ENCODE results near the gene TAX1BP1. TPM values are rescaled to one million over a fixed set of nuclear protein-coding genes. Genes with fewer than 3 reads are reported as not detected.

TAX1BP1 gene
- total and polyA plus RNA-seq, 2 donors (not counting 3 experiments of a cell fraction or from before 2014, with no cell fraction given): 77.7 to 93.2 TPM

DNA sequence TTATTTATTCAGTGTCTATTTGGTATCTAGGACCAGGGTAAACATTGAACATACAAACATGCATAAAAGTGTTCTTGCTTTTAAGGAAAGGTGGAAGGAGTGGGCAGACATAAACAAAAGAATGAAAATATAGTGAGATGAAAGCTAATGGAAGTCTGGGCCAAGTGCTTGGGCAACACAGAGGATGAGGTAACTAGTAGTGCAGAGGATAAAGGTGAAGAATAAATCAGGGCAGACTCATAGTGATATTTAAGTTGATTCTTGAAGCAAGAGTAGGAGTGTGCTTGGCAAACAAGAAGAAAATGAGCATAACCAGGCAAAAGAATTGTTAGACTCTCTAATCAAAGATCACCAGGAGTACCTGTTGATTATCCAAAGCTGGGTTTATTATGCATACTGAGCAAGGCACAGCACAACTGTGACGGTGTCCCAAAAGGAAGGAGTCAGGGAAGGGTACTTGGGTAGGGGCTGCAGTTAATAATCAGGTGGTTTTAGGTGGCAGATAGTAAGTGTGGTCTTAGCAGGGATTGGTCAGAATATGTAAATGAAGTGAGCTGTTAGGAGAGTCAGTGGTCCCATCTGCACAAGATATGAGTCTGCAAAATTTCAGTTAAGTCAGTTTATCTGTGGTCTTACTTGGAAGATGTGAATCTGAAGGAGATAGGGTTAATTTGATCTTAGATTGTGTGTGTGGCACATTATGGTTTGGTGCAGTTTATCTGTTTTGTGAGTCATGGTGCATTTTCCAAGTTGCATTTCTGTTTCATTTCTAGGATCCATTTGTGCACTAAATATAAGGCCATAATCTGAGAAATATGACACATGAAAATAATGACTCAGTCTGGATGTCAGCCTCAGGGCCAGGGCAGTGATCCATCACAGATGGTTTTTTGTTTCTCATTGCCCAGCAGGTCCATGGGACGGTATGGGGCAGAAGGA lies 30.6 kb upstream of the TAX1BP1 start:
- H3K9me3 ChIP-seq (replicated peaks; ENCODE audit: control insufficient read depth, insufficient read depth, low read length): no peaks in the 10 kb centered on the region
- H3K4me2 ChIP-seq (ENCODE audit: insufficient read depth, low read length): no peak overlapping the region
- DNase-seq (ENCODE audit: low read depth, low spot score) (peak; percentile 73), FAIRE-seq (no peak)
- no peak overlapping the region for H3K9ac ChIP-seq (replicated peaks; ENCODE audit: extremely low read depth, insufficient read depth, low read length)
- POLR2A ChIA-PET: no interaction called here
- H3K9me1 ChIP-seq (replicated peaks; ENCODE audit: control insufficient read depth, extremely low read depth, insufficient read depth, low read length): no peaks in the 10 kb centered on the region
- no peak overlapping the region for H3K27ac ChIP-seq (ENCODE audit: insufficient read depth, low read depth, low read length)
- peaks cover 5% of the 10 kb centered on the region for H3K4me1 ChIP-seq (ENCODE audit: control insufficient read depth, extremely low read depth, insufficient read depth, low read length)
- no peak overlapping the region for H2AFZ ChIP-seq (ENCODE audit: low read depth, low read length)
- H4K20me1 ChIP-seq (replicated peaks; ENCODE audit: control insufficient read depth, extremely low read depth, insufficient read depth, low read length): no peaks in the 10 kb centered on the region
- intact Hi-C loops (cut with micrococcal nuclease): no loop called here
- no peaks in the 10 kb centered on the region for H3K27me3 ChIP-seq (ENCODE audit: control insufficient read depth in 2 of 2, insufficient read depth in 2 of 2, low read length in 2 of 2)
- TF ChIP-seq EZH2 (IDR thresholded peaks at IDR 0.05; ENCODE audit: borderline replicate concordance, low read depth, low read length, severe bottlenecking): no peak
- TF ChIP-seq, protein P1, sequence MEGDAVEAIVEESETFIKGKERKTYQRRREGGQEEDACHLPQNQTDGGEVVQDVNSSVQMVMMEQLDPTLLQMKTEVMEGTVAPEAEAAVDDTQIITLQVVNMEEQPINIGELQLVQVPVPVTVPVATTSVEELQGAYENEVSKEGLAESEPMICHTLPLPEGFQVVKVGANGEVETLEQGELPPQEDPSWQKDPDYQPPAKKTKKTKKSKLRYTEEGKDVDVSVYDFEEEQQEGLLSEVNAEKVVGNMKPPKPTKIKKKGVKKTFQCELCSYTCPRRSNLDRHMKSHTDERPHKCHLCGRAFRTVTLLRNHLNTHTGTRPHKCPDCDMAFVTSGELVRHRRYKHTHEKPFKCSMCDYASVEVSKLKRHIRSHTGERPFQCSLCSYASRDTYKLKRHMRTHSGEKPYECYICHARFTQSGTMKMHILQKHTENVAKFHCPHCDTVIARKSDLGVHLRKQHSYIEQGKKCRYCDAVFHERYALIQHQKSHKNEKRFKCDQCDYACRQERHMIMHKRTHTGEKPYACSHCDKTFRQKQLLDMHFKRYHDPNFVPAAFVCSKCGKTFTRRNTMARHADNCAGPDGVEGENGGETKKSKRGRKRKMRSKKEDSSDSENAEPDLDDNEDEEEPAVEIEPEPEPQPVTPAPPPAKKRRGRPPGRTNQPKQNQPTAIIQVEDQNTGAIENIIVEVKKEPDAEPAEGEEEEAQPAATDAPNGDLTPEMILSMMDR (IDR thresholded peaks at IDR 0.05; ENCODE audit: extremely low read depth in 1 of 2, insufficient read depth in 1 of 2, low read depth in 1 of 2, low read length in 2 of 2): no peak
- TF ChIP-seq MYC (IDR thresholded peaks at IDR 0.05; ENCODE audit: low read depth, low read length): no peak
- no peak for TF ChIP-seq POLR2AphosphoS5 (IDR thresholded peaks at IDR 0.05; ENCODE audit: insufficient read depth, low read depth, low read length)
- no peak for TF ChIP-seq JUN (IDR thresholded peaks at IDR 0.05; ENCODE audit: borderline replicate concordance, insufficient read depth, insufficient read length, low read depth)
- TF ChIP-seq GATA2 (IDR thresholded peaks at IDR 0.05; ENCODE audit: insufficient read depth, insufficient read length, low read depth, low read length): peak; percentile 33
- TF ChIP-seq FOS (IDR thresholded peaks at IDR 0.05; ENCODE audit: borderline replicate concordance, insufficient read depth, low read length): peak; percentile 53
- TF ChIP-seq POLR2A (IDR thresholded peaks at IDR 0.05; ENCODE audit: low read depth, low read length): no peak
- TF ChIP-seq, protein P2, sequence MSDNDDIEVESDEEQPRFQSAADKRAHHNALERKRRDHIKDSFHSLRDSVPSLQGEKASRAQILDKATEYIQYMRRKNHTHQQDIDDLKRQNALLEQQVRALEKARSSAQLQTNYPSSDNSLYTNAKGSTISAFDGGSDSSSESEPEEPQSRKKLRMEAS (IDR thresholded peaks at IDR 0.05; ENCODE audit: insufficient read depth, insufficient read length): no peak
- no TSS peak for BruUV-seq (replicated peaks)
- H3K36me3 ChIP-seq (ENCODE audit: control insufficient read depth in 2 of 2, extremely low read depth in 1 of 2, insufficient read depth in 2 of 2, low read length in 2 of 2): no peaks in the 10 kb centered on the region
- no peak overlapping the region for H3K4me3 ChIP-seq (replicated peaks in 1 of 3; ENCODE audit: insufficient read depth in 1 of 3, low read depth in 1 of 3, low read length in 3 of 3)
- dilution Hi-C loops (cut with MboI; ENCODE audit: extremely low pct_ligation_motif_present, low sequenced_read_pairs): no loop called here
- CTCF ChIA-PET: interaction anchor here (1.0 to 1.9 kb wide), 5 partner anchors 48 to 384 kb away, joined by 3 to 5 read pairs (median 3); no protein-coding TSS in a partner anchor
- H3K79me2 ChIP-seq (ENCODE audit: control insufficient read depth, insufficient read depth, low read length): no peaks in the 10 kb centered on the region

All from endothelial cell of umbilical vein (primary cell).